NCI-H1436 (cell line): Measurements from ENCODE around the gene SPHK1.

Experiments
- DNase-seq: peaks from one replicate; lab custom pipeline; 2025; lab: John Stamatoyannopoulos, UW

Gene SPHK1

DNA sequence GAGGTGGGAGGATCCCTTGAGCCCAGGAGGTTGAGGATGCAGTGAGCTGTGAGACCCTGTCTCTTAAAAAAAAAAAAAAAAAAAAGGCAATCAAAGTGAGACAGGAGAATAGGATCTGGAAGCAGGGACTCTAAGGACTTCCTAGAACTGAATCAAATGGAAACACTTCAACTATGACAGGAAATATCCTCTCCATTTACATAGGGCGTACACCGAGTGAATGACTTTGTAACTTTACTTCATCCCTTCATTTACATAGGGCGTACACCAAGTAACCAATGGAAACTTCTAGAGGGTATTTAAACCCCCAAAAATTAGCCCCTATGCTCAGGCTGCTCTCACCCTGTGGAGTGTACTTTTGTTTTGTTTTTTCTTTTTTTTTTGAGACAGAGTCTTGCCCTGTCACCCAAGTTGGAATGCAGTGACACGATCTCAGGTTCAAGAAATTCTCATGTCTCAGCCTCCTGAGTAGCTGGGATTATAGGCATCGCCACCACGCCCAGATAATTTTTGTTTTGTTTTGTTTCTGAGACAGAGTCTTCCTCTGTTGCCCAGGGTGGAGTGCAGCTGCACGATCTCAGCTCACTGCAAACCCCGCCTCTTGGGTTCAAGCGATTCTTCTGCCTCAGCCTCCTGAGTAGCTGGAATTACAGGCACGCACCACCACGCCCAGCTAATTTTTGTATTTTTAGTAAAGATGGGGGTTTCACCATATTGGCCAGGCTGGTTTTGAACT is 21.1 kb upstream of the SPHK1 start:
- DNase-seq, result no peak

DNA sequence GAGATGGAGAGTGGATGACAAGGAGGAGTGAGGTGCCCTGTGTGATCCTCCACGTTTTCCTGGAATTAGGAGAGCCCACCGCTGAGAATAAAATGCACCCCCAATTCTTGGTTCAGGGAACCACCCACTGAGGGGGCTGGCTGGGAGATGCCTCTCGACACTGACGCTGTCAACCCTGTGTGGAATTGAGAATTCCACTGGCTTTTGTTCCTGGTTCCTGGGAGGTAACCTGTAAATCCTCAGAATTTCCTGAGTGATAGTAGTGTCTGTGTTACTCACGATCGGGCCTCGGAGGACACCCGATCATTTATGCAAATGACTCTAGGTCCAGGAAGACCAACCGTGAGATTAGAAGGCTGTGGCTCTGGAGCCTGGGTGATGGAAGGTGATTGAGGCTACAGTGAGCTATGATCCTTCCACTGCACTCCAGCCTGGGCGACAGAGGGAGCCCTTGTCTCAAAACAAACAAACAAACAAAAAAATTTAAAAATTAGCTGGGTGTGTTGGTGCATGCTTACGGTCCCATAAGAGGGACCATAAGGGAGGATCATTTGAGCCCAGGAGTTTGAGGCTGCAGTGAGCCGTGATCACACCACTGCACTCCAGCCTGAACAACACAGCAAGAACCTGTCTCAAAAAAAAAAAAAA is 19.0 kb upstream of the SPHK1 start:
- DNase-seq, result no peak

DNA sequence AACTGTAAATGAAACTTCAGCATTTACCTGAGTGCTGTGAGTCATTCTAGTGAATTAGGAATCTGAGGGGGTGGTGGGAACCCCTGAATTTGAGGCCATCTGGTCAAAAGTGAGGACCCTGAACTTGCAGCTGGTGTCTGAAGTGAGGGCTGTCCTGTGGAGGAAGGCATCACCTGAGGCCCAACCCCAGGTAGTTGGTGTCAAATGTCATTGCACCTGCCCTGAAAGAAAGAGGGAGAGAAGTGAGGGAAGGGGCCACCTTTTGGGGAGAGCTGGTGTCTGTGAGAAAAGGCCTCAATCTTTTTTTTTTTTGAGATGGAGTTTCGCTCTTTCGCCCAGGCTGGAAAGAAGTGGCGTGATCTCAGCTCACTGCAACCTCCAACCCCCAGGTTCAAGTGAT is 18.2 kb upstream of the SPHK1 start:
- DNase-seq, result no peak

DNA sequence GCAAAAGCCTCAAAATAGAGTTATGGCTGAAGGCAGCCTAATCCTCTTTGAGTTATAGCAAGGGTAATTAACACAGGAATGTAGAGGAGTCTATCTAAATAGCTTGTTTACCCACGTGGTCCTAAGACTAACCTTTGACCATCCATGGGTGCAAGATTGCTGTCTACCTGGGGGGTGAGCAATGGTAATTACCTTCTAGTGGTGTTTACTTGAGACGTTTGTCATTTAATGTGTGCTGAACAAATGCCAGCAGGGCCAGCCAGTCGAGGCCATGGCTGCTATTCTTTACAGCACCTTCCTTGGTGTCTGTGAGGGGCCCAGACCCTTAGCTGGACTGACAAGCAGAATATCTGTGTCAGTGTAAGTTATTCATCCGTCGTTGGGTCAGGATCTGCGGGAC is 16.8 kb upstream of the SPHK1 start:
- no peak for DNase-seq

DNA sequence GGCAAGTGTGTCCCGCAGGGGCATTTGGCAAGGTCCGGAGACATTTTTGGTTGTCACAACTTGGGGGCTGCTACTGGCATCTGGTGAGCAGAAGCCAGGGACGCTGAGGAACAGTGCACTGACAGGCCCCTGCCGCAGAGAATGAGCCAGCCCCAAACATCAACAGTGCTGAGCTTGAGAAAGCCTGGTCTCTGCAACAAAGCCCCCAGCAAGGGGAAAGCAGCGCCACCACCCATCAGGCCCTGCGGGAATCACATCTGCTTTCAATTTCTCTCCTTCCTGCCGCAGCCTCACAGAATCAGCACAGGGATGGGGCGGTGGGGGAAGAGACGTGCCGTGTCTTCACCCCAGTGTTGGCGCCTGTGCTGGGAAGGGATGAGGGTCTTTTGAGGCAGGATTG is 15.9 kb upstream of the SPHK1 start:
- no peak for DNase-seq

DNA sequence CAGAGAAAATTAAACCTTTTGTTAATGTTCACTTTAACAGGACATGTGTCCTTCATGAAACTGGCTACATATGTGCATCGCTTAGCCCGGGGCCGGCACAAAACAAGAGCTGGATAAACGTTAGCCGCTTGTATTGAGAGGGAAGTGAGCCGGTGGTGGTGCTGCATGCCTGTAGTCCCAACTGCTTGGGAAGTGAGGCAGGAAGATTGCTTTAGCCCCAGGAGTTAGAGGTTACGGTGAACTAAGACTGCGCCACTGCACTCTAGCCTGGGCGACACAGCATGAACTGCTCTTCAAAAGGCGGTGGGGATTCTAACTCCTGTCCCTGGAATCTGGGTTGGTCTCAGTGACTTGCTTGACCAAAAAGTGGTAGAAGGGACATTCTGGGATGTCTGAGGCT is 15.0 kb upstream of the SPHK1 start:
- DNase-seq, result no peak

DNA sequence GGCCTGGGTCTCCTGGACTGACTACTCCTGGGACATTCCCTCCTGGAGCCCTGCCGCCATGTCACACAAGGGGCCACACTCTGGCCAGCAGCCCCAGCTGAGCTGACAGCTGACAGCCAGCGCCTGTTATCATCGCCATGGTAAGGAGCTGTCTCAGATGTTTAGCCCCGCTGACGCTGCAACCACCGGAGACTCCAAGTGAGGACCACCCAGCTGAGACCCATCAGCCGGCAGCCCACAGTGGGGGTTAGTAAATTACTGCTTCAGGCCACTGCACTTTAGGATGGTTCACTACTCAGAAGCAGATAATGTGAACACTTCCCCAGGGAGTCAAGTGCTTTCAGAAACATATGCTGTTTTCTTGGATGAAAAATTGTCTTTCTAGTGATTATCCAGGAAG is 14.6 kb upstream of the SPHK1 start:
- no peak for DNase-seq

DNA sequence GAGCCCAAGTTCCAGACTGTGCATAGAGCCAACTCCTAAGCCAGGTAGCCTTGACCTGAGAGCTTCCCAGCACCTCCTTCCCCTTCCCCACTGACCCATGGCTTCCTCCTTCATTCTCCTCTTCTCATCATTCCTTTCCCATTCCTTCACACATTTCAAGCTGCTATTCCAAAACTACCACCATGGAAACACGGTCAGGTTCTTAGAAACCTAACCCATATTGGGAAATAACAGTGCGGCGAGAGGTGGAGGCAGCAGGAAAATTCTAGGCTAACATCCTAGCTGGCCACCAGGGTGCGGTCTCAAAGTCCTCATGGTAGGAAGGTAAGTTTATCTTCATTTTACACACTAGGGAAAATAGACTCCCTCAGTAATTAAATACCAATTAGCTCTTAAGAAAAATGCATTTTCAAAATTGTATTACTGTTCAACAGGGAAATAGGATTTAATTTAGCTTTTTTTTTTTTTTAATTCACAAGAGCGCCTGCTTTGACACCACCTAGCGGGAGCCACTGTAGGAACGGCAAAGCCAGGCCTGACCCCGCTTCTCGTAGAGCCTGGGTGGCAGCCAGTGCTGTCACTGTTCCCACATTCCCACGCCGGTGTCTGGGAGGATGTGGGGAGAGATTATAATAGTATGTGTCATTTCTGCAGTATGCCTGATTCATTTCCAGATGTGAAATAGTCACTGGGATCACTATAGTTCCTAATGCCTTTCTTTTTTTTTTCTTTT is 14.0 kb upstream of the SPHK1 start:
- DNase-seq, result no peak

DNA sequence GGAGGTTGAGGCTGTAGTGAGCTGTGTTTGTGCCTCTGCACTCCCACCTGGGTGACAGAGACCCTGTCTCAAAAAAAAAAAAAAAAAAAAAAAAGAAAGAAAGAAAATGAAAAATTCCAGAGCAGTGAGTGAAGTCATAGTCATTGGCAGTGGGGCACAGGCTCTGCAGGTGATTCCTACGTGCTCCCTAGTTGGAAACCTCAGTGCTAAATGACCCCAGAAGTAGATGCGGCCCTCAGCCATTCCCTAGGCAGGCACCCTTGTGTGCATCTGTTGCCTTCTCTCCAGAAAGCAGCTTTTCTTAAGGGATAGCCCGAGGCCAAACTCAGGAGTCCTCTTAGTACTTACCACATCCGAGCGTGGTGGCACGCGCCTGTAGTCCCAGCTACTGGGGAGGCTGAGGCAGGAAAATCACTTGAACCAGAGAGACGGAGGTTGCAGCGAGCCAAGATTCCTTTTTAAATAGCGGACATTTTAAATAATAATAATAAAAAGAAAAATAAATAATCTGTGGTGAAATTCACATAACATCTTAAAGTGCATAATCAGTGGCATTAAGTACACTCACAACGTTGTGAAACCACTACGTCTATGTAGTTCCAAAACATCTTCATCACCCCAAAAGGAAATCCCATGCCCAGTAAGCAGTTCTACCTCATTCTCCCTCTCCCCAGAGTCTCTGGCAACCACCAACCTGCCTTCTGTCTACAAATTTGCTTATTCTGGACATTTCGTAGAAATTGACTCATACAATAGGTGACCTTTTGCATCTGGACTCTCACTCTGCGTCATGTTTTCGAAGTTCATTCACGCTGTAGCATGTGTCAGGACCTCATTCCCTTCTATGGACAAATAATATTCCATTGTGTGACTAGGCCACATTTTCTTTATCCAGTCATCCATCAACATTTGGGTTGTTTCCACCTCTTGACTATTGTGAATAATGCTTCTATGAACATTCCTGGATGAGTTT is 12.5 kb upstream of the SPHK1 start:
- DNase-seq, result no peak

DNA sequence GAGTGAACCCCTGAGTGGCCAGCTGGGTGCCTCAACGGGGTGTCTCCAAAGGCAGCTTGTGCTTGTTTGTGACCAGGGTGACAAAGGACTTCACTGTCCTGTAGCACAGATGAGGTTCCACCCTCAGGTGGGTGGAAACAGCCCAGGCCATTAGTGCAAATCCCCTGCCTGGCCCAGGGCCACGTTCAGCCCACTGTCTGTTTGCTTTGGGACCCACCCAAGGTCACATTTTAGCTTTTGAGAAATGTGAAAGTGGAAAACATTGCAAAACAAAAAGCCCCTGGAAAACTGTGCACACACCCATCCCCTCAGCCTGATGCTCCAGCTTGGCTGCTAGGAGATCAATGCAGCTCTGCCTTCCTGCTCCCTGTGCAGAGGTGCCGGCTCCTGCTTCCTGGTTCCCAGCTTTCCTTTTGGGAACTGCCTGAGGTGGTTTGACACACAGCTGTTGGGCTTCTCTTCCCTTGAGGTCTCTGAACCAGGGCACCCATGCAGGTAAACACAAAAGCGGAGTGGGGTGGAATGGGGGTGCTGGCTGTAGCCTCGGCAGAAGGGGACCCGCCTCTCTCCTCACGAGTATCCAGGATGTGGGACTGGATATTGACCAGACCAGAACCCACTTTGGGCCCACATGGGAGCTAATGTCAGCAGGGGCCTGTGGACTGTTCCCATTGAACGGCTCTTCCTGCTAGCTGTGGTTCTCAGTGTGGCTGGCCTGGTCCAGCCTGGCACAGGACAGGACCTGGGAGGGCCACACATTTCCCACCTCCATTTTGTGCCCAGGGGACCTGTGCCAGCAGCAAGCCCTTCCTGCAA is 7.9 kb upstream of the SPHK1 start:
- no peak for DNase-seq

DNA sequence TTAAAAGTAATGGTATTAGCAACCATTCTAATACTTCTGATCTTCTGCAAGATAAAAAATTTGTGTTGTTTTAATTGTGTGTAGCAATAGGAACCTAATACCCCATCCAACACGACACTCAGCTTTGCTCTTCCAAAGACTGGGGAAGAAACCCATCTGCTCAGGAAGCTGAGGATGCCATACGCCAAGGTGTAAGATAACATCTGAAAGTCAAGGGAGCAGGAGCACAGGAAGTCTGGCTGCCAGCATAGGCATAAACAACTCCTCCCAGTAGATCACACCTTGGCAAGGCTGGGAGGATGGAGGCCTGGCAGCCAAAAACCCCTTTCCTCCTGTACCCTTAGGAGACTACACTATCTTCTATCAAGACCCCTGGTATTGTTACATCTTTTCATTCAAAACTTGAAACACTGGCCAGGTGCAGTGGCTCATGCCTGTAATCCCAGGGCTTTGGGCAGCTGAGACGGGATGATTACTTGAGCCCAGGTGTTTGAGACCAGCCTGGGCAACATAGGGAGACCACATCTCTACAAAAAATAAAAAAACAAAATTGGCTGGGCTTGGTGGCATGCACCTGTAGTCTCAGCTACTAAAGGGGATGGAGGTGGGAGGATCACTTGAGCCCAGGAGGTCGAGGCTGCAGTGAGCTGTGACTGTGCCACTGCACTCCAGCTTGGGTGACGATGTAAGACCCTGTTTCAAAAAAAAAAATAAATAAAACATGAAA is 5.7 kb upstream of the SPHK1 start:
- no peak for DNase-seq

DNA sequence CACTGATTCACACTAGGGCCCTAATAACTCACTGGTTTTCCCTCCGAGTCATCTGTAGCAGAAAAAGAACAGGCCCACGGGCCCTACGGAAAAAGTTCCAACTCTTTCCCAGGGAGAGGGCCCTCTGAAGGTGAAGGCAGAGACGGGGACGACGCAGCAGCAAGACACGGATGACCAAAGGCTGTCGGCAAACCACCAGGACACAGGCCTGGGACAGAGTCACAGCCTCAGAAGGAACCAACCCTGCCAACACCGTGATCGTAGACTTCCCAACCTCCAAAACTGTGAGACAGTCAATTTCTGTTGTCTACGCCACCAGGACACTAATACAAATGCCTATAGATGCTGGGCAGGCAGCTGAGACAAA is 5.2 kb upstream of the SPHK1 start:
- DNase-seq, result no peak

DNA sequence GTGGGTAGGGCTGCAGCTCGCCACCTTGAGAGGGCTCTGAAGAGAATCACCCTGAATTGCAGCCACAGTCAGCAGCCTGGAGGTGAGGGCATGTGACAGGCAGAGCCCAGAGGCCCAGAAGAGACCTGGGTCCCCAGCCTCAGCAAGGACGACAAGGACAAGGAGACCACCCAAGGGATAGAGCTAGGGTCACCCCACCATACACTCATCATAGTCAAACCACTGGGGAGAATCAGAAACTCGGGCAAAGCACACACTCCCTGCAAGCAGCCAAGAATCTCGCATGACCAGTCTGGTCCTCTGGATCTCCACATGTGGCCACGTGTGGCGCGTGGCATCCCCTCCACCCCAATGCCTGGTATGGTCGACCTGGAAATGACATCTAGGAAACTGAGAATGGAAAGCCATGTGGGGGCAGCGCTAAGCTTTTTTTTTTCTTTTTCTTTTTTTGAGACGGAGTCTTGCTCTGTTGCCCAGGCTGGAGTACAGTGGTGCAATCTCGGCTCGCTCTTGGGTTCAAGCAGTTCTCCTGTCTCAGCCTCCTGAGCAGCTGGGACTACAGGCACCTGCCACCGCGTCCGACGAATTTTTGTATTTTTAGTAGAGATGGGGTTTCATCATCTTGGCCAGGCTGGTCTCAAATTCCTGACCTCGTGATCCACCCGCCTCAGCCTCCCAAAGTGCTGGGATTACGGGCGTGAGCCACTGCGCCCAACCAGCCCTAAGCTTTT is 4.6 kb upstream of the SPHK1 start:
- no peak for DNase-seq

DNA sequence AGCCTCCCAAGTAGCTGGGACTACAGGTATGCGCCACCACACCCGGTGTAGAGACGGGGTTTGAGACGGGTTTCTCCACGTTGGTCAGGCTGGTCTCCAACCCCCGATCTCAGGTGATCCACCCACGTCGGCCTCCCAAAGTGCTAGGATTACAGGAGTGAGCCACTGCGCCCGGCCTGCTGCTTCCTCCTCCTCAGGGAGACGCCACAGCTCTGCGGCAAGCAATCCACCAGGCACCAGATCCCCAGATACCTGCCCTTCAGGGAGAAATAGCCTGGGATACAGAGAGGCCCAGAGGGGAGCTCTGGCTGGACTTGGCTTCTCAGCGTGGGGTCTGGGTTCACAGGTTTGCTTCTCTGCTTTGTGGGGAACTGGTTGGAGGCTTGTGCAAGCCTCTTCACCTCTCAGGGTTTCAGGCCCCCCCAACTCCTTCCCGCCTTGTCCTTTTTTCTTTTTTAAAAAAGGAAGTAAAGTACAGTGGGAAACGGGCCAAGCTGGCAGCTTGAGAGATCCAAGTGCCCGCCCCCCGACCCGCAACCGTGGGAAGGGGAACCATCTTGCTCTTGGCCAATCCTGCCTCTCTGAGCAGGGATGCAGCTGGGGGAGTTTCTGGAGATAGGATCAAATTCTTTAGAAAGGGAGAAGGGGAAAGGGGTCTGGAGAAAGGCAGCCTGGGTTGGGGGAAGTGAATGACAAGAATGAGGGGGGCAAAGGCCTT is 2.6 kb upstream of the SPHK1 start:
- DNase-seq, result no peak

DNA sequence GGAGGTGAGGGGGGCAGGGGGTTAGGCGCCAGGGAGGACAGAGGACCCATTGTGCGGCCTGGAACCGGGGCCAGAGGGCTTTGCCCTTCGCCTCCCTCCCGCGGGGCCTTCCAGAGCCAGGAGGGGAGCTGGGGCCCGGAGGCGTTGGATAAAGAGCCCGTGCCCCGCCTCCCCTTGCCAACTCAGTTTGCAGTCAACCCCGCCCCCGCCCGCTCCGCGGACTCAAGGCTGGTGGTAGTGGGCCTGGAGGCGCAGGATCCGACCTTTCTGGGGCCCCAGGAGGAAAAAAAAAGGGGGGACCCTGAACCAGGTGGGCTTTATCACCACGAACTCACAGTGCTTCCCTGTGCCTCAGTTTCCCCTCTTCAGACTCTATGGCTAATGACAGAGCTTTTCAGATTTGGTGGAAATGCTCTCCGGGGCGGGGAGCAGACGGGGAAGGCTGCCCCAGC is 2.0 kb upstream of the SPHK1 start:
- DNase-seq, result no peak

DNA sequence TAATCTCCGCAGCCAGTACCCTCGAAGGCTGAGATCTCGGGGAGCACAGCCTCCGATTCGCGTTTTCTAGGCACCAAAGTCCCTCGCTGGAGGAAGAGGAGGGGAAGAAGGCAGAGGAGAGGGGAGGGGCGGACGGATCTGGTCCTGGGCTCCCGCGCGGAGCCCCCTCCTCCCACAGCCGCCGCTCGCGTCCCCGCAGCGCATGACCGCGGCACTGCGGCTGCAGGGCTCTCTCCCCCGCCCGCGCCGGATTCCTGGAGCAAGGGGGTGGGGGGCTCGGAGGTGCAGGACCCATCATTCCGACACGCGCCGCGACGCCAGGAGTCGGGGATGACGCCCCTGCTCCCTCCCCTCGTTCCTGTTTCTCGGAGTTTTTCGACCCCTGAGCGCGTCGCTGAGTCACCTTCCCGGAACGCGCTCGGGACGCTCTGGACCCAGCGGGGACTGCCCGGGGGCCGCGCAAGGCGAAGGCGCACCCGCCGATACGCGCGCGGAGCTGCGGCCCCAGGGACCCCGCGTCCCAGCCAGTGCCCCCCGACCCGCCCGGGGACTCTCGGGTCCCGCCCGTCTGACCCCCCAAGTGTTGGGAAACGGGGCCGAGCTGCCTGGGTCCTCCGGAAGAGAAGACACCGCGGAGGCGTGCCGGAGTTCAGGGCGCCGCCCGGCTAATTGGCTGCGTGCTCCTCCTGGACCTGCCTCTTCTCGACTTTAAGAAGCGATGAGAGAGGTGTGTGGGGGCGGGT is 1.4 kb upstream of the SPHK1 start:
- no peak for DNase-seq

DNA sequence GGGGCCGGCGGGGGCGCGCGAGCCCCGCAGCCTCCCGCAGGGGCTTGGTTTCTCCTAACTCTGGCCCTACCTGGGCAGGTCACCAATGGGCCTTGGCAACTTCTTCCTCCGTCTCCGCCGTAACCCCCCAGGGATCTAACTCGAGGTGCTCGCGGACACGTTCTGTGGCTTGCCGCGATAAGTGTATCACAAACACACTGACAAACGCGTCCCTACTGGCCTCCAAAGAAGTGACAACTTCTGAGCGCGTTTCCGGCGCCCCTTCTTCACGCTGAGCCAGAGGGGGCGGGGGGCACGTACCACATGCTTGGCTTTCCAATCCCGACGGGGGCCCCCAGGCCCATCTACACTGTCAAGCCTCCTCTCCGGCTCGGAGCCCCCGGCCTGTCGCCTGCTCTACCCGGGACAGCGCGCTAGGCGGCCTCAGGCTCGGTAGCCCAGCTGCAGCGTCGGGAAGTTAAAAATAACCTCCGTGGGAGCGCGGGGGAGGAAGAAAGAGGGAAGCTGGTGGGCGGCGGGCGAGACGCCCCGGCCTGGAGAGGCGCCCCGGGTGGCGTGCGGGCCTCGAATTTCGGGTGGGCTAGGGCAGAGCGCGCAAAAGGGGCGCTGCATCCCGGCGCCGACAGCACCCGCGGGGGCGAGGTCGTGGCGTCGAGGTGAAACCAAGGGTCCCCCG is 725 bp upstream of the SPHK1 start:
- no peak for DNase-seq
